ENCODE data around the gene PLA2G4E. TPM values are rescaled to one million over a fixed set of nuclear protein-coding genes. Genes with fewer than 3 reads are reported as not detected.

PLA2G4E gene
- total RNA-seq, 1 donor from 2014 or later: not detected

DNA sequence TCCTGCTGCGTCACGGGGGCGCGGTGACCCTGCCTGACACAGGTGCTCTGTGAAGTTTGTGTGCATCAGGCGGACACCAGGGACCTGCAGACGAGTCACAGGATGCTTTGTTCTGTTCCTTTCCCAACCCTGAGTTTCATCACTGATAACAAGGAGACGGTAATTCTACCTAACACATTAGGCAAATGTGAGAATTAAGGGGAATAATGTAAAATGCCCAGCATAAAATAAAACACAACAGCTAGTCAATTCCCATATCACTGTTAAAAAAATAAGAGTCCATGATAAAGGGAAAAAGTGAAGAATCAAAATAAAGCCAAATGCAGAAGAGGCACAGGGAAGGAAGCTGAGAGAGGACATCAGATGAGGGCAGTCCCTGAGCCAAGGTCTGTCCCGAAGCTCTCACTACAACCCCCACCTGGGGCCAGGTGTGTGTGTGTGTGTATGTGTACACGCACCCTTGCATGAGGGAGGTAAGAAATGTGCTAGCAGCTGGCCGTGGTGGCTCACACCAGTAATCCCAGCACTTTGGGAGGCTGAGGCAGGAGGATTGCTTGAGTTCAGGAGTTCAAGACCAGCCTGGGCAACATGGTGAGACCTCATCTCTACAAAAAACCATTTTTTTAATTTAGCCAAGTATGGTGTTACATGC lies 46.0 kb upstream of the PLA2G4E start:
- TF ChIP-seq, protein P1, sequence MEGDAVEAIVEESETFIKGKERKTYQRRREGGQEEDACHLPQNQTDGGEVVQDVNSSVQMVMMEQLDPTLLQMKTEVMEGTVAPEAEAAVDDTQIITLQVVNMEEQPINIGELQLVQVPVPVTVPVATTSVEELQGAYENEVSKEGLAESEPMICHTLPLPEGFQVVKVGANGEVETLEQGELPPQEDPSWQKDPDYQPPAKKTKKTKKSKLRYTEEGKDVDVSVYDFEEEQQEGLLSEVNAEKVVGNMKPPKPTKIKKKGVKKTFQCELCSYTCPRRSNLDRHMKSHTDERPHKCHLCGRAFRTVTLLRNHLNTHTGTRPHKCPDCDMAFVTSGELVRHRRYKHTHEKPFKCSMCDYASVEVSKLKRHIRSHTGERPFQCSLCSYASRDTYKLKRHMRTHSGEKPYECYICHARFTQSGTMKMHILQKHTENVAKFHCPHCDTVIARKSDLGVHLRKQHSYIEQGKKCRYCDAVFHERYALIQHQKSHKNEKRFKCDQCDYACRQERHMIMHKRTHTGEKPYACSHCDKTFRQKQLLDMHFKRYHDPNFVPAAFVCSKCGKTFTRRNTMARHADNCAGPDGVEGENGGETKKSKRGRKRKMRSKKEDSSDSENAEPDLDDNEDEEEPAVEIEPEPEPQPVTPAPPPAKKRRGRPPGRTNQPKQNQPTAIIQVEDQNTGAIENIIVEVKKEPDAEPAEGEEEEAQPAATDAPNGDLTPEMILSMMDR (conservative IDR thresholded peaks at IDR 0.05): peak; percentile 6
- H3K4me1 Mint-ChIP-seq: peaks cover 27% of the 10 kb centered on the region
- H3K27me3 Mint-ChIP-seq (ENCODE audit: low read depth): no peaks in the 10 kb centered on the region
- no peak for DNase-seq (ENCODE audit: low read depth, low spot score)
- no peaks in the 10 kb centered on the region for H3K9me3 Mint-ChIP-seq
- H3K4me3 Mint-ChIP-seq: no peak overlapping the region
- H3K36me3 Mint-ChIP-seq (ENCODE audit: low read depth): no peaks in the 10 kb centered on the region
- no peak overlapping the region for H3K27ac Mint-ChIP-seq (ENCODE audit: unreplicated experiment)

DNA sequence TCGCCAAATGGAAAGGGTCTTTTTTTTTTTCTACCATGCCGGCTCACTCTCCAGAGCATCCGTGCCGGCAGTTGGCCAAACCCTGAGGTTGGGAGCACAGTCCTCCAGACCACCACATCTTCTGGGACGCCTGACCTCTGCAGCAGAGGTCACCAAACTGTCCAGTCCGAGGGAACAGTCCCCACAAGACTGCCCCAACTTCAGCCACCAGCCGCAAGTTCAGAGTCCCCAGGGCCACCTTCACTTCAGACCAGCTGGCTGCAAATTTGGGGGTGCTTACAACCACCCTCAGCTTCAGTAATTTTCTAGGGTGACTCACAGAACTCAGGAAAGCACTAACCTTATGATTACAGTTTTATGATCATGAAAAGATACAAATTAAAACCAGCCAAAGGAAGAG lies 44.6 kb upstream of the PLA2G4E start:
- peaks cover 27% of the 10 kb centered on the region for H3K4me1 Mint-ChIP-seq
- DNase-seq (ENCODE audit: low read depth, low spot score): no peak
- no peaks in the 10 kb centered on the region for H3K36me3 Mint-ChIP-seq (ENCODE audit: low read depth)
- TF ChIP-seq, protein P1 (conservative IDR thresholded peaks at IDR 0.05): no peak
- H3K27ac Mint-ChIP-seq (ENCODE audit: unreplicated experiment): no peak overlapping the region
- no peaks in the 10 kb centered on the region for H3K27me3 Mint-ChIP-seq (ENCODE audit: low read depth)
- no peak overlapping the region for H3K4me3 Mint-ChIP-seq
- no peaks in the 10 kb centered on the region for H3K9me3 Mint-ChIP-seq

DNA sequence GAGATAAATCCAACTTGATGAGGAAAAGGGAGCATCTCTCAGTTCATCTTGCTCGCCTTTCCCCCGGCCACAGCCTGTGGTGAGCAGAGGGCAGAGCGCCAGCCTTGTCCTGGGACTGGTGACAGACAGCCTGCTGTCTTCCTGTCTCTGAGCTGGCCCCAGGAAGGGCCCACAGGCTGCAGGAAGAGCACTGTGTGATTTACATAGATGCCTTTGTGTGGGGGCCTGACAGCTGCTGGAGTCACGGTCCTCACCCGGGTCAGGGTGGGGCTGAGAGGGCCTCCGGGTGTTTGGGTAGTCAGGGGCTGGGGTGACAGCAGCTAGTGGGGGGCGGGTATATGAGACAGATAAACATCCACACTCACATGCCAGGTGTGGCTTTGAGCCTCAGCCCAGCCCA lies 44.2 kb upstream of the PLA2G4E start:
- Mint-ChIP-seq H3K27me3 (ENCODE audit: low read depth) (no peaks in the 10 kb centered on the region), H3K9me3 (no peaks in the 10 kb centered on the region), H3K4me1 (peaks cover 27% of the 10 kb centered on the region), H3K4me3 (no peak overlapping the region), H3K27ac (ENCODE audit: unreplicated experiment) (no peak overlapping the region), H3K36me3 (ENCODE audit: low read depth) (no peaks in the 10 kb centered on the region)
- TF ChIP-seq, protein P1 (conservative IDR thresholded peaks at IDR 0.05): no peak
- peak; percentile 19 for DNase-seq (ENCODE audit: low read depth, low spot score)

DNA sequence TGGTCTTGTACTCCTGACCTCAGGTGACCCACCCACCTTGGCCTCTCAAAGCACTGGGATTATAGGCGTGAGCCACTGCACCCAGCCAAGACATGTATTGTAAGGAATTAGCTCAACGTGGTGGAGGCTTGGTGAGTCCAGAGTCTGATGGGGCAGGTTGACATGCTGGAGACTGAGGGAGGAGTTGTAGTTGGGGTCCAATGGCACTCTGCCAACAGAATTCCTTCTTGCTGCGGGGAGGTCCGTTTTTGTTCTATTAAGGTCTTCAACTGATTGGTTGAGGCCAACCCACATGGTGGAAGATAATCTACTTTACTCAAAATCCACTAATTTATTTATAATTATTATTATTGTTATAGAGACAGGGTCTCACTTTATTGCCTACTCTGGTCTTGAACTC lies 43.4 kb upstream of the PLA2G4E start:
- DNase-seq (ENCODE audit: low read depth, low spot score): no peak

DNA sequence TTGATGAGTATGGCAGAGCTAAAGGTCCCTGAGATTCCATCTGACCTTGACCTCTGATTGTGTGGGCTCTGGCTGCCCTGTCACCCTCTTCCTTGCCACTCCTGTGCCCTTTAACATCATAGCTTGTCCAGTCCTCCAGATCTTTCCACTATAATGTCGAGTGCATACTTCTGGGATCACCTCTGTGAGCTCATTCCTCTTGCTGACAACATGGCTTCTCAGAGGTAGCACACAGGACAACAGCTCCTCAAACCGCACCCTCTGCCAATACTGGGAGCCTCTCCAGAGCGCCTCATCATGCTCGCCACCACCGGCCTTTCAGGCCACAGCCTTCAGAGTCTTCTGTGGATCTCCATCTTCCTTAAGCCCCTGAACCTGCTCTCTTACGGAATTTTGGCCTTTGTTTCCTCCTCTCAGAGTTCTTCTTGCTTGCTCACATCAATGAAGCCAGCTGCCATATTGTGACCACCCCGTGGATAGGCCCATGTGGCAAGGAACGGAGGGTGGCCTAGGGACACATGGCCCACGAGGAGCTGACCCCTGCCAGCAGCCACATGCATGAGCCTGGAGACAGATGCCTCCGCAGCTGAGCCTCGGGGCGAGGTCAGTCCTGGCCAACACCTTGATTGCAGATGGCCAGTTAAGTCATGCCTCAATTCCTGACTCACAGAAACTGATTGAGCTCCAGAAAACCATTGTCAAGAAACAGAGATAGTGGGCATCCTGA lies 42.4 kb upstream of the PLA2G4E start:
- Mint-ChIP-seq H3K27ac (ENCODE audit: unreplicated experiment) (no peak overlapping the region), H3K9me3 (no peaks in the 10 kb centered on the region), H3K27me3 (ENCODE audit: low read depth) (peaks cover 7% of the 10 kb centered on the region), H3K4me3 (no peak overlapping the region), H3K4me1 (peaks cover 27% of the 10 kb centered on the region), H3K36me3 (ENCODE audit: low read depth) (no peaks in the 10 kb centered on the region)
- TF ChIP-seq, protein P1 (conservative IDR thresholded peaks at IDR 0.05): no peak
- no peak for DNase-seq (ENCODE audit: low read depth, low spot score)

More for the DNA sequence above, 43.4 kb upstream of the PLA2G4E start:
- Mint-ChIP-seq H3K4me1 (peaks cover 27% of the 10 kb centered on the region), H3K4me3 (no peak overlapping the region), H3K27me3 (ENCODE audit: low read depth) (peaks cover 4% of the 10 kb centered on the region), H3K27ac (ENCODE audit: unreplicated experiment) (no peak overlapping the region), H3K9me3 (no peaks in the 10 kb centered on the region), H3K36me3 (ENCODE audit: low read depth) (no peaks in the 10 kb centered on the region)
- TF ChIP-seq, protein P1 (conservative IDR thresholded peaks at IDR 0.05): no peak
